GM18502 (cell line): ENCODE measurements around the gene CAND1.

ENCODE experiments used
- ATAC-seq: cut with Tn5 transposase; IDR thresholded peaks from one replicate; pipeline ENCODE4 v1.9.1; 2021; ENCODE audit warnings: mild to moderate bottlenecking; ENCODE audit not compliant: unreplicated experiment, poor library complexity

Gene CAND1

DNA sequence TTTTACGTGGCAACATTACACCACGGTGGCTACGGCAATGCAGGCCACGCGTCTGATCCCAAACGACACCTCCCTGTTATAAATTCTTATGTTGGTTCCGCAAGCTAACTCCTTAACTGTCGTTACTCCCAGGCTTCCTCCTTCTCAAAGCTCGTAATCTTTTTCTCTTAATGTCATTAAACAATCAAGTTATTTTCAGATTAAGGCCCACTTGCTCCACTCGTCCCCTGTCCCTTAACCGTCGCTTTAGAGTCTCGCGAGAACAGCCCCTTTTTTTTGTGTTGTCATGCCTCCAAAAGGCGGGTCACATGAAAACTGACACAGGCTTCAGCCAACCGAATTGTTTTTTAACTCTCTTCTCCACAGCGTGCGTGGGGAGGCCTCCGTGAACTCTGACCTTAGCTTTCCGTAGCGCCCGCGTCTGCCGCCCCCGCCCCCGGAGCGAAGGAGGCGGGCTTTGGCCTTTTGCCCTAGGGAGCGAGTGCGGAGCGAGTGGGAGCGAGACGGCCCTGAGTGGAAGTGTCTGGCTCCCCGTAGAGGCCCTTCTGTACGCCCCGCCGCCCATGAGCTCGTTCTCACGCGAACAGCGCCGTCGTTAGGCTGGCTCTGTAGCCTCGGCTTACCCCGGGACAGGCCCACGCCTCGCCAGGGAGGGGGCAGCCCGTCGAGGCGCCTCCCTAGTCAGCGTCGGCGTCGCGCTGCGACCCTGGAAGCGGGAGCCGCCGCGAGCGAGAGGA, at the start of gene CAND1:
Gene CAND1 (plus strand): TSS at position 463 of the 737 bp plus-strand sequence. CDS start 360 bp downstream, outside the sequence.
- ATAC-seq = peak; percentile 77

DNA sequence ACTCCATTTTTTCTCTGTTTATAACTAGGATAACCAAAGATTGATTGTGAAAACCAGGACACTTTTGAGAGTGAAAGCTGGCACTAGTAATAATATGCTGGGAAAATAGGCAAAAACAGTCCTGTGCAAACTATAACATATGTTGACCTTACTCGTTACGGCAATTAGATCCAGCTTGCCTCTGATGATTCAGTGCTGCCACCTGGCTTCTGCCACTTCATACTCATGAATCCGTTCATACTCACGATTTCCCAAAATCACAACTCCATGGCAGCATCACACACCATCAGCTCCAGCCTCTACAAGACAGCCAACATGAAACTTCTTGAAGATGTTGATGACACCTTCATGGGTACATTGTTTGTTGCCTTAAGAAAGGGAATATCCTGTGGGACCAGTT, 49.1 kb upstream of the CAND1 start:
- no peak for ATAC-seq

DNA sequence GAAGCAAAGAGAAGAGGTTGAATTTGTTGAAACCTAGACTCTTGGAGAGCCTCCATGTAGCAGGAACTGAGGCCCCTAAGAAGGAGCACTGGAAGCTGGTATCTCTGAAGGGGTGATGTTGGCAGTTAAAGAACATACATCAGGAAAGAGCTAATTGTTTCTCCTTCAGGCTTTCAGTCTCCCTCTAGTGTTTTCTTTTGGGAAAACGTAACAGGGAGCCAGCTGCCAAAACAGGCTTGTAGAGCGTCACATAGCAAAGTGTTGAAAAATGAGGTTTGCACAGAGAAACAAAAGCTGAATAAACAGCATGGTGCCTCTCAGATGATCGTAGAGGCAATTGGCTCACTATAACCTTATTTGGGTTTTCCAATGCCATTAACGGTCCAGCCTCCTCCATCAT, 46.9 kb upstream of the CAND1 start:
- ATAC-seq = no peak

DNA sequence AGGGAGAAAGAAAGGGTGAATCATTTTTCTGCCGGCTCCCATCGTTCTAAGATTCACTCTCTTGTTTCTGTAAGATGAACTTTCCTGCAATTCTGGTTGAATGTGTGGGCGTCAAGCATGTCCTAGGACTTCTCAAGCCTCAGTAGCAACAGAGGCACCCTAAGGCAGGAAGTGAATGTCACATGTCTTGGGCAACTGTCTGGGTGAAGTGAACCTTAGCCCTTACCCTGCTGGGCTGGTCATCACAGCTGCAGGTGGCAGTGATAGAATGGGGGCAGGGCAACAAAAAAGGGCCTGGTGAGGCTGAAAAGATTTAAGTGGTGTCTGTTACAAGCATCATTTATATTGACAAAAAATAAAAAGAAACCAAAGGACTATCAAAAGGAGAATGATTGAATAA, 45.9 kb upstream of the CAND1 start:
- ATAC-seq = no peak

DNA sequence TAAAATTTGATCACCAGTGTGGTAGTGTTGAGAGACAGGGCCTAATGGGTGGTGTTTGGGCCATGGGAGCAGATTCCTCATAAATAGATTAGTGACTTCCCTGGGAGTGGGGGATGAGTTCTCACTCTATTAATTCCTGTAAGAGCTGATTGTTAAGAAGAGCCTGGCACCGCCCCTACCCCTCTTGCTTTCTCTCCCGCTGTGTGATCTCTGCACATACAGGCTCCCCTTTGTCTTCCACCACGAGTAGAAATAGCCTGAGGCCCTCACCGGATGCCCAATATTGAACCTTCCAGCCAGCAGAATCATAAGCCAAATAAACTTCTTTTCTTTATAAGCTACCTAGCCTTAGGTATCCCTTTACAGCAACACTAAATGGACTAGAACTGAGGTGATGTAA, 31.9 kb upstream of the CAND1 start:
- no peak for ATAC-seq

DNA sequence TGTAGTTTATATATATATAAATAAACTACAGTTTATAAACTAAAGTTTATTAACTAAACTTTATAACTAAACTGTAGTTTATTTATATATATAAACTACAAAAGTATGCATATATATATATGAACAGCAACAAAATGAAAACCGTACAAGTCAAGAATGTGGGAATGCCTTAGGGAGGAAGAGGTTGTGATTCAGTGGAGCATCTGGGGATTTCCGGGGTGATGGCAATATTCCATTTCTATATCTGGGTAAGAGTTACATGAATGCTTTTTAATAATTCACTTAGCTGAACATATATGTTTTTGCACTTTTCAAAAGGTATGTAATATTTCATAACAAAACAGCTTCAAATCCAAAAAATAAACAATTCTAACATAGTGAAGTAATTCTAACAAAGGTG, 30.1 kb upstream of the CAND1 start:
- no peak for ATAC-seq

DNA sequence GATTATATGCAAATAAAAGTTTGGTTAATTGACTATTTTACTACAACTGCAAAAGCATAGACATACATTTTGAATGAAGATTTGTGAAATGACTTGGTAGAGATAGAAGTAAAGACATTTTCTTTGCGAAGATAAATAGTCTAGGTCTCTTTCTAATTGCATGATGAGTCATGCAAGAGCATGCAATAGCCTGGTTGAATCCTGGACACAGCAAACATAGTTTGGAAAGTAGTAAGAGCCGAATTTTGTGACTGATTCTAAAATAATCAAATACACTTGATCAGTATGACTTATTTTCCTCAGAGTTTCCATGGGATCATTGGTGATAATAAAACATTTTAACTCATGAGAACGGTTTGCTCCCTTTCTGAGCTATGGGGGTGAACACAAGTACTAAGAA, 27.7 kb upstream of the CAND1 start:
- ATAC-seq = no peak

DNA sequence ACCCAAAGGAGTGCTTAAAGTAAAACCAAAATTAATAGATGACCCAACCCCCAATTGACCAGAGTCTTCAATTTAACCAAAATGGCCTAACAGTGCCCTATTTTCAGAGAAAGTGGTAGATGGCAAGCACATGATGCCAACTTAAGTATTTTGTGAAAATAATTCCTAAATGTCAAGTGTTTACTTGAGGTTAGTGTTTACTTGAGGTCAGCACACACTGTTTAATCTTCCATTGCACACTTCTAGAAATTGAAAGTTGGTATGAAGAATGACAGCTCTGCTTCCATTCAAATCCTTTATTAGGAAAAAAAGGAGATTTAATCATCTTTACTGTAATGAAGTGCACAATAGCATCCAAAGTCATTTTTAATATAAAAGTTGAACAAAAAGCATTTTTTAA, 25.9 kb upstream of the CAND1 start:
- no peak for ATAC-seq

DNA sequence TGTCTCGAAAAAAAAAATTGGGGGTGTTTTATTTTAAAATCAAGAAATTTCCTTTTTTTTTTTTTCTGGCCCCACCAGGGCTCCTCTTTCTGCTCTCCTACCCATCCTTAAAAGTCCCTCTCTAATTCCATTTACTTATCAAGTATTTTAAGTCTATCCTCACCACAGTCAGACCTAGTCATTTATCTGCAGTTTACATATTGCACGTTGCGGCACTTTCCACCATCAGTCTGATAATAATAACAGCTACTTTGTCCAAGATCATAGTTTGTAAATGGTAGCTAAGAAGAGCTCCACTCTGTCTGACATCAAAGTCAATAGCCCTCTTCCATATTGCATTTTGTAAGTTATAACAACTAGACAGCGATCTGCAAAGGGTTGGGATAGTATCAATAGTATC, 23.6 kb upstream of the CAND1 start:
- ATAC-seq = no peak

DNA sequence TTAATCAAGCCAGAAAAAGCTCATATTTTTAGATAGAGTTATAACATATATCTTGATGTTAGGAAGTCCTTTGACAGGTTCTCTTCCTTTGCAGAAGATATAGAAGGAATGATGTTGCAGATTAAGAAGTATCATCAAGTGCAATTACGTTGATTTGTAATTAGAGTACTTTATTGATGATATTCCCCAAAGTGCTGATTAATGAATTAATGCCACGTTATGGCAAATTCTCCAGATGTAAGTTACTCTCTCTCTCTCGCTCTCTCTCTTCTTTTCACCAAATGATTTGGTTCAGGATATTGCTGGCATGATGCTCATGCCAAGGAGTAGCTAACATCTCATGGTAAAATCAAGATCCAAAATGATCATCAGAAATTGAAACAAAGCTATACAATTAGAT, 18.1 kb upstream of the CAND1 start:
- ATAC-seq = no peak

DNA sequence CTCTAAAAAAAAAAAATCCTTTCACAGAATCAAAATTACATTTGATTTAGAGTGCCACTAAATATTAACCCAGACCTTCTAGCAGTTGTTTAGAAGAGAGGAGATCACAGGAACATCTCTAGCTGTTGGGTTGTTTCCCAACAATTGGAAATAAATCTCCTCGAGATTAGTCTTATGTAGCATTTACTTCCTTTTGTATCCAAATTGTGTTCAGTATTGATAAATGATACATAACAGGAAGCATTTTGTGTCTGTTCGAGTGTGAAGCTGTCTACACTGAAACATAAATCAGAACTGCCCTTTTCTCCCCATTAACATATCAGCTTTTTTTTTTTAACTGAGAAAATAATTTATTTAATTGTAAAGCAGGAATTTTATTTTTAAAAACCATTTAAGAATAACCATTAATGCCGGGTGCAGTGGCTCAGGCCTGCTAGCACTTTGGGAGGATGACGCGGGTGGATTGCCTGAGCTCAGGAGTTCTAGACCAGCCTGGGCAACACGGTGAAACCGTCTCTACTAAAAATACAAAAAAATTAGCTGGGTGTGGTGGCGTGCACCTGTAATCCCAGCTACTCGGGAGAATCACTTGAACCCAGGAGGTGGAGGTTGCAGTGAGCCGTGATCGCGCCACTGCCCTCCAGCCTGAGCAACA, 14.7 kb upstream of the CAND1 start:
- ATAC-seq = no peak

DNA sequence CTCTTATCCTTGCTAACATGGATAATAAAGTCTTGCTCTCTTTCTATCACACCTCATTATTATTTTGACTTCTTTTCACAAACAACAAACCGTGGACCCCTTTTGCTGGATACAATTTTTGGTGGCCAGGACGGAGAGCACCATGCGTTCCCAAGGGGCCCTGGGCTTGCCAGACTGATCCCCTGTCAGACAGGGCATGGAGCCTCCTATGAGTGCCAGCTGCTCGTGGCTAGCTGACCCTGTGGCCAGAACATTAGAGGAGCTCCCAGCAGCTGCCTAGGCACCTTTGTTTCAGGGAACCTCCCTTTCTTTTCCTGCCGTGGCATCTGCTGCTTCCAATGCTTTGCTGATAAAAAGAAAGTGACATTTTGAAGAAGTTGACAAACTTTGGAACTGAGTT, 12.5 kb upstream of the CAND1 start:
- ATAC-seq = no peak

DNA sequence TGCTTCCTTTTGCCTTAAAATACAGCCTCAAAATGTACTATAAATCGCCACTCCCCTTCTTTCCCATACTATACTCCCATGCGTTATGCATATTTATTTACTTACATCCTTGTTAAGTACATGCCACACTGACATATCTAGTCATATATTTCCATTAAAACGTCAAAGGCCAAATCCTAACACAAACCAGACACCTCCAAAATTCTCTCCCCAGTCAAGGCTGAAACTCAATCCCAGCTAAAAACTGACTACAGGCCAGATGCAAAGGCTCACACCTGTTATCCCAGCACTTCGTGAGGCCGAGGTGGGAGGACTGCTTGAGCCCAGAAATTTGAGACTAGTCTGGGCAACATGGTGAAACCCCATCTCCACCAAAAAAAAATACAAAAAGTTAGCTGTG, 5.7 kb upstream of the CAND1 start:
- no peak for ATAC-seq

DNA sequence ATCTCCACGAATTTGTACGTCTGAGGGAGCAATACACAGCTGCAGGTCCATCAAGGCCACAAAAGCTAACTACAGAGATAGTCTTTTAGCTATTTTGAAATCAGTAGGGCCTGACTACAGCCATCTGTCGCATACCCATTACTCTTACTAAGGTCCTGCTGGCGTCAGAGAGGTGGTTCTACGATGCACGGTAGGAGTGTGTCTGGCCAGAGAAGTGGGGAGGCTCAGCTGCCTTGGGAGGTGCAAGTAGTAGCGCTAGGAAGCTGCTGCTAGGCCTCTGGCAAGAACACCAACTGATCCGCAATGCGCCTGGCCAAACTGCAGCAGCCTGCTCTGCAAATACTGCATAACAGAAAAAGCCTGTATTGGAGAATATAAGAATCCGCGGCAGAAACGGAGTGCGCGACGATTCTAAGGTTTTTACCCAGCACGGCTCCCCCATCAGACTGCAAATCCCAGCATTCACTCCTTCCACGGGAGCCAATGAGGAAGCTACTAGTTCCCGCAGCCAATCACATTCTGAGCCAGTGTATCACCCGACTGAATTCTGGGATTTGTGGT, 743 bp upstream of the CAND1 start:
- peak; percentile 82 for ATAC-seq

DNA sequence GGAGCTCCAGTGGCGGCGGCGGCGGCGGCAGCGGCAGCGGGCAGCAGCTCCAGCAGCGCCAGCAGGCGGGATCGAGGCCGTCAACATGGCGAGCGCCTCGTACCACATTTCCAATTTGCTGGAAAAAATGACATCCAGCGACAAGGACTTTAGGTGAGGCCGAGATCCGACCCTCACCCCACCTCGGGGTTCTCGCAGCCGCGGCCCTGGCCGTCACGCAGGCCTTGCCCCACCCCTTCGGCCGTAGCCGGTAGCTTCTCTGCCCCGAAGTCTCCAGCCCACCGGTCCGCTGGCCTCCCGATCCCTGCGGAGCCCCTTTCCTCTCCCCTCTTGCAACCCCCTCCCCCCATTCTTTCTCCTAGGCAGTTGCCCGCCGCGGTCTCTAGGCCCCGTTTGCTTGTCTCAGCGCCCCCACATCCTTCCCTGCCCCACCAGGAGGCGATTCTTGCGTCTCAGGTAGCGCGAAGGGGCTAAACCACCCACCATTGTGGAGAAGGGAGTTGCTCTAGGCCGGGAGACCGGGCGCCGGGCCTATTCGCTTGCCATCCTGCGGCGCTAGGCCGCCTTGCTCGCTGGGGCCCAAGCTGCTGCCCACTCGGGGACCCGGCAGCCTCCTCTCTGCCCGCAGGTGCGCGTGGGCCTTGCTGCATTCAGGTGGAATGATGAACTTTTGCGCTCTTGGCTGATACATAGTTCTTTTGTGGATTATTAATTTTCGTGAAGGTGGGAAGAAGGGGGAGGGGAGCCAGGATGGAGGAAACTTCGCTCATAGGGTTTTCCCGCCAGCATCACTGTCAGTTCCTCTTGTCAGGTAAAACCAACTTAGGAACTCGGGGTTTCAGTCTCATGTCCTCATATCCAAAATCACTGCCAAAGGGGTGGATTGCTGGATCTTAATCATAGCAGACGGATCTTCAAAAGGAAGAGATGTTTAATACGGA, 745 bp downstream of the CAND1 start:
- peak; percentile 14 for ATAC-seq

DNA sequence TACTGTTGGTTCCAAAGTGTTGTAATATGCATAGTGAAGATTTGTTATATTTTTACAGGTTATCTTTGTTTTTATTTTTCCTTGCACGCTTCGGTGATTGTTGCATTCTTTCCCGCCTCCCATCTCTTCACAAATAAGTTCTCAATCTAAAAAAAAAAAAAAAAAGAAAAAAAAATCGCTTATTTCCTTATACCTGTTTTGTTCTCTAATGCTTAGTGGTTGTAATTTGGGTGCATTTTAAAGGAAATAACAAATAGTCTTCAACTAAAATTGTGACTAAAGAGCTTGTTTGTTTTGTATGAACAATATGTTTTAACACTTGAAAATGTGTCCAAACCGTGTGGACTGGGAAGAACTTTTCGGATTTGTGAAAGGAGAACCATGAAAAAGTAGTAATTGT, 1.5 kb downstream of the CAND1 start:
- no peak for ATAC-seq

DNA sequence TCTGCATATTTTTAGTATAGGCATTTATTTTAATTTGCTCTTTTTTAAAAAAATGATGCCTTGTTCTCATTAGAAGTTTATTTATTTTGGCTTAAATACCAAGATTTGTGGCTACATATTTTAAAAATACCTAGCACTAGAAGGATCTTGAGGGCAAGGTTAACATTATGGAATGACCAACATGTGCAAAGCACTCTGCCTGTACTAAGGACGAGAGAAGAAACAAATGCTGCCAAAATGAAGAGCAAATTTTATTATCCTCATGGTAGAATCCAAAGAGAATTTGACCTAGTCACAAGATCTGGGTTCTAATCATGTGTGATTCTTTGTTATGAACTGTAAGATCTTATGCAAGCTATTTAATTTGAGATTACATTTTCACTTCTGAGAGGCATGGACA, 2.8 kb downstream of the CAND1 start:
- ATAC-seq = no peak

DNA sequence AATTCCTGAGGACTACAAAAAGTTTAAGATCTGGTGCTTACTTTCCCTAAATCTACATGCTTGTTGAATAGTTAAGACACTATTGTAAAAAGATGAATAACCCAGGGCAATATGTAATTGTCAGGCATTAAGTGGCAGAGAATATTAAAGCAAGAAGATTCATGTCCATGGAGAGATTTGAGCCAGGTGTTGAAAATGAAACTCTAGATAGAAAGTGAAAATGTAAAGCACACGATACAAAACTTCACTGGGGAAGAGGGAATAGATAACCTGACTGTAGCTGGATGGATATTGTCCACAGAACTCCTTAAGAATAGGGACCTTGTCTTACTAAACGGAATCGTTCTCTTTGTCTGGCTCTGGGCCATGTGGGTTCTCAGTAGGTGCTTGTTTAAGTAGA, 5.0 kb downstream of the CAND1 start:
- ATAC-seq = no peak

DNA sequence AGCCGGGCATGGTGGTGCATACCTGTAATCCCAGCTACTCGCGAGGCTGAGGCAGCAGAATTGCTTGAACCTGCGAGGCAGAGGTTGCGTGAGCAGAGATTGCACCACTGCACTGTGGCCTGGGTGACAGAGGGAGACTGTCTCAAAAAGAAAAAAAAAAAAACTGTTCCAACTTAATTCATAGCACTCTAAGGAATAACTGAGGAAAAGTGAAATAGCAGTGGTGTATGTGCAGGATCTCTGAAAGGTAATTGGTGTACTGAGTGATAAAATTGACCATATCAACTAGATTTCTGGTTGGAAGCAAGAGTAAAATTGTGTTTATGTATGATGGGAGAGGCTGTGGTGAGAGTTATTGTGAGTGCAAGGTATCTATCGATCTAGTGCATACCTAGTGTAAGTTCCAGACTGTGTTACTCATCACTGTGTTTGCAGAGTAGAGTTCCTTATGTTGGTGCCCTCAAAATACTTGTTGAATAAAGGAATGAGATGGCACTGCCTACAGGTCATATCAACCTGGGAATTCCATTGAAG, 6.3 kb downstream of the CAND1 start:
- no peak for ATAC-seq

DNA sequence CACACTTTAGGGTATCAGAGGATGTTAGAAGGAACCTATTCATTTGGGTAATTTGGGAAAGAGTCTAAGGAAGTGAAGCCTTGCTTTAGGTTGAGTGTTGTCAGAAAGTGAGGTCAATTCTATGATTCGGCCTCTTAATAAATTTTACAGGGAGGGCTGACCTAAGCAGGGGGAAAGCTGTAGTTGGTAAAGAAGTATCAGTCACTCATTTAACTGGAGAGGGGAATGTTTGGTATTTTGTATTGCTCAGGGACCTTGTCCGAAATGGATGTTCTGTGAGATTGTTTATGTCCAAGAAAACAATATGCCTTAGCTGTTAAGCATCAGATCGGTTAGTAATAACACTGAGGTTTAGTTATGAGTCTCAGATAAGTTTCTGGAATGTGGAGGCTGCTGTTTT, 7.3 kb downstream of the CAND1 start:
- no peak for ATAC-seq

DNA sequence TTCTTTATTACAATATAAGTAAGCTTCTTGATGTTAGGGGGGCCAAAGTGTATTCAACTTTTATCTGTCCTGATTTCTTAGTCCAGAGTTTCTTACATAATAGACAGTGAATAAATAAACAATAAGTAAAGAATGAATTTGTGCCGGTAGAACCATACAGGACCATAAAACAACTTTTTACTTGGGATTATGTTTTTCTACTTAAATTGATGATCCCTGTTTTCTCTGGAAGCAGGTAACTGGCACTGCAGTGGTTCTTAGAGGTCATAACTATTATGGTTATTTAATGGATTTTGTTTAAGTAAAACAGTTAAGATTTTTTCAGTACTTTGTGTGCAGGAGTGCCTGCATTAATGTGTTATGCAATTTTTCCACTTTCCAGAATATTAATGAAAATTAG, 10.5 kb downstream of the CAND1 start:
- no peak for ATAC-seq
